ENCODE data around the gene VANGL1.
"Not testable (repeated sequence)": the region's sequence is repeated elsewhere in the genome, so short reads cannot be mapped to it uniquely, and the experiment has no call there.

Gene VANGL1

DNA sequence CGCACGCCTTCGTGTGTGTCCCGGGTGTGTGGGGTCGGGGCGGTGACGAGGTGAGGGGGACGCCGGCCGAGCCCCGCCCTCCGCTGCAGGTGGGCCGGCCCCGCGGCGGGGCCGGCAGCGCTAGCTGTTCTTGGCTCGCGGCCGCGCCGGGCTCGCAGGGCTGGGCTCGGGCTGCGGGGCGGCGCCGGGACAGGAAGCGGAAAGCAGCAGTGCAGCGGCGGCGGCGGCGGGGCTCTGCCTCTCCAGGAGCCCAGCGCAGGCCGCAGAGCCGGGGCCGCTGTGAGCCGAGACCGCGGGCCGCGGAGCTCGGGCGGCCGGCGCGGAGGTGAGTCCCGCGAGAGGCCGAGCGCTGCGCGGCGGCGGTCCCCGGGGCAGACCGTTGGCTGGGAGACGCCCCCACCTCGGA, at the start of gene VANGL1:
VANGL1 (plus strand) TSS at position 209 of the 406 bp plus-strand sequence. CDS start 9,444 bp downstream, outside the sequence.
- DNase-seq (ENCODE audit: low read depth, low spot score) = peak; percentile 67

- no peak for DNase-seq (ENCODE audit: low read depth, low spot score)
These were observed 49.5 kb upstream of the VANGL1 start for GRCh38 chr1:115592264-115592663.

DNA sequence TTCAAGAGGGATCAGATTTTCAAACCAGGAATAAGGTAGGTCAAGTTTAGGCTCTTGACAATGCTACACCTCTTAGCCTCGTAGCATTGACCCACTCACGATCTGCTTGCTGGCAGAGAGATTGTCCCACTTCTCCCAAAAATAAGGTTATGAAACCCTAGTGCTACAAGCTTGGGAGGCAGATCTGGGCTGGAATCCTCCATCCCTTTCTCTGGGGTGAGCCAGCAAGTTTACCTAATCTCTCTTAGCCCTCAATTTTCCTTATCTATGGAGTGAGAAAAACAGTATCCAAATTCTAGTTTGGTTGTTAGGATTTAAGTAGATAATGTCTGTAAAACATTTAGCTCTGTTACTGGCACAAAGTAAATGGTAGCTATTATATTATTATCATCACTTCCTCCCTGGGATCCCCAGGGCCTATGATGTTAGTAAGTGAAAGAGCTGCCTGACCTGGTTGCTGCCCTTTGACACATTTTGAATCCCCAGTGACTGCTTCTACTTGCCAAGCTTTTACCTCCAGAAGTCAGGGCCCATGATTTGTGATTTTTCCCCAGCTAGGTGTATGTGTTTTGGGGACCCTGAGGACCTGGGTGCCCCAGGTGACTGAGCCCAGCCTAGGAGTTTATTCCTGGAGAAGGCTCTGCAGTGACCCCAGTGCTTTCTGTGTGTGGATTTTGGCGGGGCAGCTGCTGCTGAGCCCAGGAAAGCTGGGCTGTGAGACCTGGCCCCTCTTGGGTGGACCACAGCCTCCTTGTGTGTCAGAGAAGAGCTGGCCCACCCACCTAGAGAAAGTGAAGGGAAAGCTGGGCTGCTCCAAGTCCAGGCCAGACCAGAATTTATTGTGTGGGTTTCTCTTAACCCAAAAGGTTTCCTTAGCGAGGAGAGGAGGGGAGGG, 48.2 kb upstream of the VANGL1 start:
- no peak for DNase-seq (ENCODE audit: low read depth, low spot score)

GRCh38 chr1:115594600-115594999, 47.2 kb upstream of the VANGL1 start:
- no peak for DNase-seq (ENCODE audit: low read depth, low spot score)

DNA sequence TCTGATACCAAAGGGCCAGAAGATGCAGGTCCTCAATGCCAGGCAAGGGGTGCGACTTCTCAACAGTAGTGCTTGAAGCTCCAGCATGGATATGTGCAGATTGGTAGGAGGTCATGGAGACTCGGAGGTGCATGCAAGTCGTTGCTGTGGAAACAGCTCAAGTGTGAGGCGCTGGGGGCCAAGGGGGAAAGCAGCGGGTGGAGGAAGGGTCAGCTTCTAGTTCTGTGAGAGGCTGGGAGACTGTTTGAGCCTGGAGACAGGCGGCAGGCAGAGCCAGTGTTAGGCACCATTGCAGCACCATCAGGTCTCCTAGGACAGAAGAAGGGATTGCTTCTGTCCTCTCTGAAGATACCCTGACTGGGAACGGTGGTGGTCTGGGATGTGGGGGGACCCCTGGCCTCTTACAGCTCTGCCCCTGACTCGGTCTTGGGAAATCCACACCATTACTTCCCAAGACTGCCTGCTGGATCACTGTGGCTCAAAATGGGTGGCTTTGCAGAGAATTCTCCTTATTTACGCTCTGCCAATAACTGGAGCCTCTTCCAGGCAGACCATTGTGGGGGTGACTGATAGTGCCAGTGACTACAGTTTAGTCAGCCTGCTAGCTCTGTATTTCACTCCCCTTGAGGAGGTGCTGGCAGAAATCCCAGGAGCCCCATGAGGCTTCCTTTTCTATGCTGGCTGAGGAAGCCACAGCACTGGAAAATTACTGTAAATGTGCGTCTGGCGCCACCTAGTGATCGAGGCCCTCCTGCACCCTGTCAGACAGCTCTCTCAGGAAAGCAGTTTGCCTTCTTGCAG, 46.3 kb upstream of the VANGL1 start:
- peak; percentile 94 for DNase-seq (ENCODE audit: low read depth, low spot score)

DNA sequence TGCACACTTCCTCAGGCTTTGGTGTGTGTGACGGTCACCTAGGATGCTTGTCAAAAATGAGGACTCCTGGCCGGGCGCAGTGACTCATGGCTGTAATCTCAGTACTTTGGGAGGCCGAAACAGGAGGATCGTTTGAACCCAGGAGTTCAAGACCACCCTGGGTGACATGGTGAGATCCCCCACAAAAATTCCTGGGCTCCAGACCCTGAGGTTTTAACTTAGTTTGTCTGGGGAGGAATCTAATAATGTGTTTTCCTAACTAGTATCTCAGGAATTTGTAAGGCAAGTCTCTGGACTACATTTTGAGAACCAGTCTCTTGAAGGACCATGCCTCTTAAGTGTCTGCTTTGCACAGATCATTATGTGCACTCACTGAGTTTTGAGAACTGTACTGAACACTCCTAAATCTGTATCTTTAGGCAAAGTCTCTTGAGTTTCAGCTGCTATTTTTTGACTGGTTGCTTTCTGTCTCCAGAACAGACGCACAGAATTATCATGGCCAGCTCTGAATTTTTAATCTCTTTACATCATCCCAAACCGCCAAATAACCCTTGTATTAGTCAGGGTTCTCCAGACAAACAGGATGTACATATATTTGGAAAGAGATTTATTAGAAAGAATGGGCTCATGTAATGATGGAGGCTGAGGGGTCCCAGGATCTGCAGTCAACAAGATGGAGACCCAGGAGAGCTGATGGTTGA, 45.5 kb upstream of the VANGL1 start:
- DNase-seq (ENCODE audit: low read depth, low spot score) = no peak

GRCh38 chr1:115604508-115604907, 37.3 kb upstream of the VANGL1 start:
- no peak for DNase-seq (ENCODE audit: low read depth, low spot score)

- DNase-seq (ENCODE audit: low read depth, low spot score) = no peak
These were observed 35.5 kb upstream of the VANGL1 start for GRCh38 chr1:115606305-115606704.

GRCh38 chr1:115609021-115609420, 32.7 kb upstream of the VANGL1 start:
- DNase-seq (ENCODE audit: low read depth, low spot score) = no peak

- no peak for DNase-seq (ENCODE audit: low read depth, low spot score)
These were observed 28.0 kb upstream of the VANGL1 start for GRCh38 chr1:115613767-115614166.

GRCh38 chr1:115620453-115620852, 21.3 kb upstream of the VANGL1 start:
- DNase-seq (ENCODE audit: low read depth, low spot score) = no peak

GRCh38 chr1:115620950-115621349, 20.8 kb upstream of the VANGL1 start:
- no peak for DNase-seq (ENCODE audit: low read depth, low spot score)

GRCh38 chr1:115624859-115625258, 16.9 kb upstream of the VANGL1 start:
- no peak for DNase-seq (ENCODE audit: low read depth, low spot score)

DNA sequence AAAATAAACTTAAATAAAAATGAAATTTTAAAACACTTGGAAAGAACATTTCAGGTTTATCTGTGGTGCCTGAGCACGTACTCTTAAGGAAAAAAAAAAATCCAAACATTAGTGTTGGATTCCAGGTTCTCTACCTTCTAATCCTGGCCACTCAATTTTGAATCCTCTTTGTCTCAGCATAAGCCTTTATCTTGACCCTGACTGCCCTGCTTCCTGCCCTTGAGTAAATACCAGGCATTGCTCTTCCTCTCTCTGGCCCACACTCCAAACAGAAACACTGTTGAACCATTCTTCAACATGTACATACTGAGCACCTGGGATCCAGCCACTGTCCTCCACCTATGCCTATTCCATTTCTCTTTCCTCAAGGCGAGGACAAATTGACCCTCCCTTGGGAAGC, 11.4 kb upstream of the VANGL1 start:
- DNase-seq (ENCODE audit: low read depth, low spot score) = no peak

DNA sequence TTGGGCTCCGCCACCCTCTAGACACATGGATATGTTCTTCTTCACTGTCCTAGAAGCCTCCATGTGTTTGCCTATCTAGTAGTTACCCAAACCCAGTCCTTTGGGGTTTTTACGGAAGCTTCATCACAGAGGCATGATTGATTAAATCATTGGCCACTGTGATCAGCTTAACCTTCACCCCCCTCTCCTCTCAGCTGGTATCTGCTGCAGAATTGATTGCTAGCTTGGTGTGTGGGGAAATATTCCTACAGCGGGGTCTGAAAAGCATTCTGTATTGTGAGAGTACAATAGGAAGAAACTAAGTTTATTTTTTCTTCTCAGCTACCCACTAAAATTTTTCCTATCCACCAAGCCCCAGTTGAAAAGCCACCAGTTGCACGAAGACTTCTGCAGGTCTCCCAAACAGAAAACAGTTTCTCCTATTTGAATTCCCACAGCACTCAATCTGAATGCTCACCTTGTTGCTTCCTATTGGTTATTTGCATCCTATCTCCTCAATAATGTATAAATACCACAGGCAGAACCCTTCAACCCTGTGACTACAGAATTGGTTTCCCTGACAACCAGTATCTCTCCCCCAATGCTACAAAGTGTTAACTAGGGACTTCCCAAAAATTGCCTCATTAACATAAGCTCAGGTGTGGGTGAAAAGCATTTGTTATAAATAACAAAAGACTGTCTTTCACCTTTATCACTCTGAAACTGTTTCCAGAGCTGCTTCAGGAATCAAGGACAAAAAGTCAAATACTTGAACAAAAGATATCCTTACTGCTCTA, 9.3 kb upstream of the VANGL1 start:
- no peak for DNase-seq (ENCODE audit: low read depth, low spot score)

GRCh38 chr1:115633606-115634005, 8.2 kb upstream of the VANGL1 start:
- not testable (repeated sequence) for DNase-seq (ENCODE audit: low read depth, low spot score)

GRCh38 chr1:115637247-115637646, 4.5 kb upstream of the VANGL1 start:
- DNase-seq (ENCODE audit: low read depth, low spot score) = not testable (repeated sequence)

DNA sequence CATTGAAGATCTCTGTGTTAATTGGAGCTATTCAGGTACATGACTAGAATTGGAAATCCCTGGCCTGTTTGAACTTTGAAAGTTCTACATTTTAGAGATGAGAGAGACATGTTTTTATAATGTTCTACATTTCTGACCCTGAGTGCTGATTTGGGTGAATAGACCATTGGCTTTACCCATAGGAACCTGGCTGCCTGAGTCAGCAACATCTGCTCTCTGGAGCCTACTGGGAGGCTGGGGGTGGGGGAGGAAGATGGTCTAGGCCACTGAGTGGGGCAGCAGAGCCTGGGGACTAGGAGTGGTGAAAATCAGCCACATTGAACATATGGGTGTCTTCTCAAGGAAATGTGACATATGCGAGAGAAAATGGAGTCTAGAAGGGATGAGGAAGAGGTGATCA, 1.4 kb upstream of the VANGL1 start:
- DNase-seq (ENCODE audit: low read depth, low spot score) = no peak

DNA sequence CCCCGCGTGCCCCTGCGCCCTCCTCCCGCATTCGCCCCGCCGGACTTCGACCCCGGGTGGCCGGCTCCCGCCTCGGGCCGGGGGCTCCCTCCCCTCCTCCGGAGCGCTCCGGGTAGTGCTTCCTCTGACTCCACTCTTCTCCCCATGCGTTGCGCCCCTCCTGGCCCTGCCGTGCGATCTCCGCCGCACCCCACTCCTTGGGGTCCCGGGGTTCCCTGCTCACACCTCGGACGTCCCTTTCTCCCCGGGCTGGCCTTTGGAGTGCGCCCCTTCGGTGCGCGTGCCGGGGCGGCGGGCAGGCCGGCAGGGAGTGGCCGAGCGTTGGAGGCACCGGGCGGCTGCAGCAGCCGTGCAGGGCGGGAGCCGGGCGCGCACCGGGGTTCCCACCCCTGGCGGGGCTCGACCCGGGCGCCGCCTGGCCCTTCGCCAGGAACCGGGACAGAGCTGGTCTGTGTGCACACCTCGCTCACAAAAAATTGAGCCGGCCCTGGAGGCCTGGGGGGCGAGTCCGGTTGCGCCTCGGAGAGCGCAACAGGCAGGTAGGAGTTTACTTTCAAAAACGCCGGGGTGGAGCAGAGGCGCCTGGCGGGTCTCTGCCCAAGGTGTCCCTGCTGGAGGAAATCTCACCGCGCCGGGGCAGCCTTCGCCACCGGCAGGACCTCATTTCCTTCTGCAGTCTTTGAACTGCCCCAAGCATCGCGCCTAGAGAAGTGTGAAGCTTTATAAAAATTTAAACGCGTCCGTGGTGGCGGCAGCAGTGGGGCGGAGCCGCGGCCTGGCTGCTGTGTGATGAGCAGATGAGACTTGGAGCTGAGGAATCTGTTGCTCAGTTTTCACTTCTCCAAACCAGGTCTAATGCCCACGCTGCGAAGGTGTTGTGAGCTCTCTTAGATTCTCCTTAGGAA, 650 bp downstream of the VANGL1 start:
- peak; percentile 78 for DNase-seq (ENCODE audit: low read depth, low spot score)

GRCh38 chr1:115643225-115643624, 1.5 kb downstream of the VANGL1 start:
- DNase-seq (ENCODE audit: low read depth, low spot score) = no peak
